IPS-NIHi7 (cell line): ENCODE results near the gene CST11.
"Not testable (repeated sequence)": the region's sequence is repeated elsewhere in the genome, so short reads cannot be mapped to it uniquely, and the experiment has no call there.

ENCODE experiments used
- DNase-seq: peaks from one replicate; pipeline ENCODE4 v3.0.0; 2012; ENCODE audit warnings: mixed read lengths; ENCODE audit errors: extremely low spot score

The CST11 gene, protein sequence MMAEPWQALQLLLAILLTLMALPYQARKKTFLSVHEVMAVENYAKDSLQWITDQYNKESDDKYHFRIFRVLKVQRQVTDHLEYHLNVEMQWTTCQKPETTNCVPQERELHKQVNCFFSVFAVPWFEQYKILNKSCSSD

DNA sequence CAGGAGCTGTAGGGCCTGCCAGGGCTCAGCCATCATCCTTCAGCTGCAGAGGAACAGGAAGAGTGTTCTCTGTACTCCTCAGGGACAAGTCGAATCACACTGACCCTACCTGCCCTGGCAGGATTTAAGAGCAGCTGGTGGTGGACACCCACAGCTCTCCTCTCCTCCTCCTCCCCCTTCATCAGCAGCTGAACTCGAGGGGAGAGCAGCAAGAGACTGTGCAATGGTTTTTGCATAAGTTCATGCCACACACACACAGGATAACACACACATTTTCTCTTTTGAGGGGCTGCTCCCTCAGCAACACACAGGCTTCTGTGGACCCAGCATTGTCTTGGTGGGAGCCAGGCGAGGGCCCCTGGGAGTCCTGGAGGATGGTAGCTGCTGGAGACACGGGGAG, at the start of gene CST11:
Gene CST11, minus strand, starts transcription at position 101 of the 400 bp plus-strand sequence. Its CDS starts 65 bp downstream, at position 36.
- no peak for DNase-seq

DNA sequence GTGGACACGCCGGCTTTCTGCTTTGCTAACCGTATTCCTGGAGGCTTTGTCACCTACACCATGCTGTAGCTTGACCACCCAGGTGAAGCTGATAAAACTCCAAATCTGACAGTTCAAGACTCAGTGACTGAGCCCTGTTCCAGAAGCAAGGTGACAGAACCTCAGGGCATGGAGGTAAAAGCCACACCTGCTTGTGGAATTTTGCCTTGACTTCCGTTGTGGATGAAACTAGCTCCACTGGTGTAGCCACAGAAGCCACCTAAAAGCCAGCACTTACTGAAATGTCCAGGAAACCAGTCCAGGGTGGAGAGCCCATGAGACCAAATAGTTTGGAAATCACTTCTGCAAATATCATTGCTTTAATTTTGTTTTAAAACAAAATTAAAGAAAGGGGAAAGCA, 49.2 kb upstream of the CST11 start:
- no peak for DNase-seq

DNA sequence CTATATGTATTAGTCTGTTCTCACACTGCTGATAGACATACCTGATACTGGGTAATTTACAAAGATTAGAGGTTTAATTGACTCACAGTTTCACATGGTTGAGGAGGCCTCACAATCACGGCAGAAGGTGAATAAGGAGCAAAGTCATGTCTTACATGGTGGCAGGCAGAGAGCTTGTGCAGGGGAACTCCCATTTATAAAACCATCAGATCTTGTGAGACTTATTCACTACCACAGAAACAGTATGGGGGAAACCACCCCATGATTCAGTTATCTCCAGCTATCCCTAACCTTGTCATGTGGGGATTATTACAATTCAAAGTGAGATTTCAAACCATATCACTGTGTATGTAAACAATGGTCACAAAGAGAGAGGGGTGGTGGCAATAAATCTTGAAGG, 44.9 kb upstream of the CST11 start:
- DNase-seq: no peak

DNA sequence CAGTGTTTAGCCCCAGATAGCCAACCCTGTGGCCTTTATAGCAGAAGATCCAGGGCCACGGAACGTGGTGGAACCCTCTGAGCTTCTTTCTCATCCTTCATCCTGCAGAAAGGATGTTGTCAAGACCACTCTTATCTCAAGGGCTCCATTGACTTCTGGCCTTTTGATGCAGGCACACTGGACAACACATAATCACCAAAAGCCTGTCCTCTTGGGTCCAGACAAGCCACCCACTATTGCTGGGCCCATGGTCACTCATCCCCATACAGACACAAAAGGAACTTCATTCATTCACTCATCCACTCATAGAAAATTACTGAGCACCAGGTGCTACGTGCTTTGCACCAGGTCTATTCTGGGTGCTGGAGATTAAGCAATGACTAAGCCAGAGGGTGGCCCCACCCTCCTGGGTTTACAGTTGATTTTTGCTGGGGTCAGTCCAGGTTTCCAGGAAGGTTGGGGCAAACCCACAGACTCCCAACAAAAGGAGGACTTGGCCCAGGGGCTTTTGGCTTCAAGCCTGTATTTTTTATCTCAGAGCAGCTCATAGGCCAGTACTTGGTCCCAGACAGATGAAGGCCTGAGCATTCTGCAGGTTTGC, 40.6 kb upstream of the CST11 start:
- DNase-seq: no peak

DNA sequence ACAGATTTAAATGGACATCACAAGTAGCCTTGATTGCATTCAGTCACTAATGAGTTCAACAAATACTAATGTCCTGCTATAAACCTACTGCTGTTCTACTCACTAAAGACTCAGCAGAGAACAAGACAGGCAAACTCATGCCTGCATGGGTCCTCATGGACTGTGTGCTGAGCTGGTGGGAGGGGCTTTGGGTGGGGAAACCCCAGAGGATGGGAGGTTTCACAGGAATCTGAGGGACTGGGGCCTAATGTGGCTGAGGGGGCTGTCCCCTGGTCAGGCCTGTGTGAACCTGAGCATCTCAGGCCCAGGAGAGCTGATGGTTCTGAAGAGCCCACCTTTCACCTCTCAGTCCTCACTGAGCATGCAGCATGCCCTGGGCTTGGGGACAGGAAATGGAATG, 39.6 kb upstream of the CST11 start:
- no peak for DNase-seq

DNA sequence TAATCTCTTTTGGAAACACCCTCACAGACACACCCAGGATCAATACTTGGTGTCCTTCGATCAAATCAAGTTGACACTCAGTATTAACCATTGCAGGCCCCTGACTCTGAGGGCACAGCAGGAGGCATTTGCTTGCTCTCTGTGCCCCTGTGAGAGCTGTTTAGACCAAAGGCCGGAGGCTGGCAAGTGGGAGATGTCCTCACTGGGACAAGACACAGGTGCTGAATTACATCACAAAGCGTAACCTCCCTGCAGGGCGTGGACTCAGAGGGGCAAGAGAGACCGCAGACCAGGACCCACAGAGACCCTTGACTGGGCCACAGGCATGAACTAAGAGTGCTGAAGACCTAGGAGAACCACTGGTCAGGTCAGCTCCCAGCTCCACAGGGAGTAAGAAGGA, 38.1 kb upstream of the CST11 start, which contains the start of gene CST8:
Gene CST8, plus strand, starts transcription at position 301 of the 400 bp plus-strand sequence. CDS start 551 bp downstream, outside the sequence.
- DNase-seq: no peak

DNA sequence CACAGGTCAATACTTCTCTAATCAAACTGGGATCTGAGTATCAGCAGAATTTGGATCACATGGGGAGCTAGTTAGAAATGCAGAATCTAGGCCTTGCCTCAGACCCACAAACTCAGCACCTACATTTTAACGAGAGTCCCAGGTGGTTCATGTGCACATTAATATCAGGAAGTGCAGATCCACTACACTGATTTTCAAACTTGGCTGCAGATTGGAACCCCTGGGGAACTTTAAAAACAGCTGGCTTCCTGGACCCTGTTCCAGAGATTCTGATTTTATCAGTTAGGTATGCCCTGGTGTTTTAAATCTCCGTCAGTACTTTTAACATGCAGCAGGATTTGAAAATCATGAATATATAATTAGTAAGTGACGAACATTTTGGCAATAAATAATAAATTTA, 36.3 kb upstream of the CST11 start:
- DNase-seq: no peak

DNA sequence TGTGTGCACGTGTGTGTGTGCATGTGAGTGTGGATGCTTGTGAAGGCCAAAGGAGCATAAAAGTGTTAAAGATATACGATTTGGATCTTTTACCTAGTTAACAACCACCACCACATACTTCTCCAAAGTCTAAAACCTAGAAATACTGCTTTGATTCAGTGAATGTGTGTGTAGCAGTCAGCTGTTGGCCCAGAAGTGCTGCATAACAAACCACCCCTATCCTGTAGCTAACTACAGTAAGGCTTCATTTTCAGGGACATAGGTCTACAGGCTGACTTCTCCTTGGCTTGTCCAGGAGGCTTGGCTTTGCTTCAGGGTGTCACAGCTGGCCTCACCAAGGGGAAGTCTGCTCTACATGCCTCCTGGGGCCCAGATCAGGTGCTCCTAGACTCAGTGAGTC, 35.8 kb upstream of the CST11 start:
- DNase-seq: no peak

DNA sequence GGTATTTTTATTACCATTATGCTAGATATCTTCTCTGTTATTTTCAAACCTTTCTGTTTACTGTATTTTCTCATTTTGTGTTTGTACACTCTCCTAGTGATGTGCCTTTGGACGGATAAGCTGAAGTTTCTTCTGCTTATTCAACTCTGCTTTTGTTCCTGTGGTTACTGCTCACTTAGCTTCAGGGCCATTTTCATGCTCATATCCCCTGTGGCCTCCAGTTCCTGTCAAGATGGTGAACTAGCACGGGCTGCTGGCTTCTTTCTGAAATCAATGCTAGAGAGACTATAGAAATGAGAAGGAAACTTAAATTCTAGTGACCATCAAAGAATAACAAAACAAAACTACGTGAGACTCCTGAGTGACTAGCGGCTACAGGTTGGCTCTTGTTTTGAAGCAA, 31.4 kb upstream of the CST11 start:
- no peak for DNase-seq

DNA sequence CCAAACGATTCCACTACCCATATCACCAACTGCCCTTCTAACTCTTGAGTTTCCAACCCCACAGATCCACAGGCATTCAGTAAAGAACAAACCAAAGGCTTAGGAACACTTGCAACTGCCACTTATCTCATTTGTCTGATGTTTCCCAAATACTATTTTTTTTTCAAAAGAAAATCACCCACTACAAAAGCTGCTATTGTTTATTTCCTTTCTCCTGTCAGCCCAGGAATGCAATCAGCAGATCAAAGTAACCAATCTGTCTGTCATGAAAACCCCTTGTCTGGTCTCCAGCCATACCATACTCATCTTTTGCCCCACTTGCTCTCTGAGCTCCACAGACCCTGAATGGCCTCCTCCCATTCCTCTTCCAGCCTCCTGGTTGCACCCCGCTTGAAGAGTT, 29.5 kb upstream of the CST11 start:
- no peak for DNase-seq

DNA sequence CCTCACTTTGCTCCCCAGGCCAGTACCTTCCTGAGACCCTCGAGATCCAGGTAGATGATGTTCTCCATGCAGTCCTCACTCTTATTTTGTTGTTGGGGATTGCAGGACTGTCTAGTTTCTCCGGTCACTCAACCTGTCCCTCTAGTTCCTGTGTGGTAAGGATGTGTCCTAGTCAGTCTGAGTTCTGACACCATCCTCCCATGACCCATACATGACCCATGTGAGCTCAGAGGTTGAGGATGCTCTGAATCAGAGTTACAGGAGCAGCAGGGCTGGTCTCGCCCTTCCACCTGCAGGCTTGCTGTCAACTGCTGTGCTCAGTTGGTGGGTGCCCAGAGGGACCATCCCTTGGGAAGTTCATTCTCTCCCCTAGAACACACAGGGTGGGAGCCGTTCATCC, 26.4 kb upstream of the CST11 start:
- no peak for DNase-seq

DNA sequence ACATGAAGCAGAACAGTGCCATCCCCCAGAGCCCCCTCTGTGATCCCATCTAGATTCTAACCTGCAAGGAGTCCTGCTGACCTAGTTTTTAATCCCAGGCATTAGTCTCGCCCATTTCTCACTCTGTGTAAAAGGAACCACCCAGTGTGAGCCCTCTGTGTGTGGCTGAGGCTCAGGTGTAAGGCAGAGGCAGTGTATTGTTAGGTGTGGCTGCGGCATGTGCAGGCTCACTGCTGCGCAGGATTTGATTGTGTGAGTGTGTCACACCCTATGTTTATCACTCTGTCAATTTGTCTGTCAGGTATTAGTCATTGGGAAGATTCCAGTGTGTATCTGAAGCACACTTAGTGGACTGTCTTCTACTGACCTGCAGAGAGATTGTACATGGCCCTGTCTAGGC, 24.5 kb upstream of the CST11 start:
- no peak for DNase-seq

DNA sequence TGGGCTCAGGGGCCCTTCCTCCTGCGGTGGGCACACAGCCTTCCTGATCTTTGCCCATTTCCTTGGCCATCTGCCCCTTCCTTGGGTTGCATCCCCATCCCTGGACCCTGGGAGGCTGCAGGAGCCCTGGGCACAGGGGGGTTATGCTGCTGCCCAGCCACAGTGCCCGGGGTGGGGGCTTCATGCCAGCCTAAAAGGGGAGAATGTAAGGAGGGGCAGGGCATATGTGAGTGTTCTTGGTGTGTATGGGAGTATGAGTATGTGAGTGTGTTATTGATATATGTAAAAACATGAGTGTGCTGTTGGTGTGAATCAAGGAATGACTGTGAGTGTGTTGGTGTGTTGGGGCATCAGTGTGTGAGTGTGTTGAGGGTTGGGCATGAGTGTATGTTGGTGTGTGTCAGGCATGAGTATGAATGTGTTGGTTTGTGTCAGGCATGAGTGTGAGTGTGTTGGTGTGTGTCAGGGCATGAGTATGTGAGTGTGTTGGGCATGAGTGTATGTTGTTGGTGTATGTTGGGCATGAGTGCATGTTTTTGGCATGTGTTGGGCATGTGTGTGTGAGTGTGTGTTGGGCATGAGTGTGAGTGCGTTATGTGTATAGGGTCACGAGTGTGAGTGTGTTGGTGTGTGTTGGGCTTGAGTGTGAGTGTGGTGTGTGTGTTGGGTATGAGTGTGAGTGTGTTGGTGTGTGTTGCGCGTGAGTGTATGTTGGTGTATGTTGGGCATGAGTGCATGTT, 23.5 kb upstream of the CST11 start:
- DNase-seq: no peak

DNA sequence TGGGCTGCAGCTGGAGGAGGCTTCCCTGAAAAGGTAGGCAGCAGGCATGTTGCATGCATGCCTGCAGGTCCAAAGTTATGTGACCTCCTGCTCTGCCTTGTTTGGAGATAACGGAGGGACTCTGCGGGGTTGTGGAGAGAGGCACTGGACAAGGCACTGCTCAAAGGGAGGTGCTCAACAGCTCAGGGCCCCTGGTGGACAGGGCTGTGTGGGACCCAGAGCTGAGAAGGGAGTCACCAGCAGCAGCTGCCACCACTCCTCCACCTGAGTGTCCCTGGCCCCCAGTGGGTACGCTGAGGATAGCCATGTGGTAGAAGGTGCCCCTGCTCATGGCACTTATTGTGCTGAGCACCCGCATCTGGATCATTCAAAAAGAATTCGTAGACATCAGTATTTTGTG, 22.7 kb upstream of the CST11 start:
- no peak for DNase-seq

DNA sequence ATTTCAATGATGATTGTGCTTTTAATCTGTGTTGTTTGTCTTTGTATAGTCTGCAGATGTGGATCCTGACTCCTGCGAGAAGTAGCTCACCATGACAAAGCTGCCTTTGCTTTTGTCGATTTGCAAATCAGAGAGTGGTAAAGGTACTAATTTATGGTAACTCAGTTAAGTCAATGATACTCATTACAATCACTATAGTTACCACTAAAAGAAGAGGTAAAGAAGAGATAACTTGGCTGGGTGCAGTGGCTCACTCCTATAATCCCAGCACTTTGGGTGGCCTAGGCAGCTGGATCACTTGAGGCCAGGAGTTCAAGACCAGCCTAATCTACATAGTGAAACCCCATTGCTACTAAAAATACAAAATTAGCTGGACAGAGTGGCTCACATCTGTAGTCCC, 20.6 kb upstream of the CST11 start:
- DNase-seq: not testable (repeated sequence)

DNA sequence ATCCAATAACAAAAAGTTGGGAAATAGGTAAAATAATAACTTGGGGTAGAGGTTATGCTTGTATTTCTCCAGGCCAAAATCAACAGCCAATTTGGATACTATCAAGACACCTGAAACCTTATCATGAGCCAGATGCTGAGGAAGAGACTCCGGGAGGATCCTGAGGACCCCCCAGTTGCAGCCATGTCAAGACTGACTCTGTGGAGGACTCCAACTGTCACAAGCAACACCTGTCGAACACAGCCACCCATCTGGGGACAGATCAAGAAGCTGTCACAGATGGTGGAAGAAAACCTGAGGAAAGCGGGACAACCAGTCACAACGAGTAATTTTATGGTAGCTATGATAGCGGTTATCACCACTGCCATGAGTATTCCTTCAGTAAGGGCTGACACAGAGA, 19.6 kb upstream of the CST11 start:
- DNase-seq: not testable (repeated sequence)

DNA sequence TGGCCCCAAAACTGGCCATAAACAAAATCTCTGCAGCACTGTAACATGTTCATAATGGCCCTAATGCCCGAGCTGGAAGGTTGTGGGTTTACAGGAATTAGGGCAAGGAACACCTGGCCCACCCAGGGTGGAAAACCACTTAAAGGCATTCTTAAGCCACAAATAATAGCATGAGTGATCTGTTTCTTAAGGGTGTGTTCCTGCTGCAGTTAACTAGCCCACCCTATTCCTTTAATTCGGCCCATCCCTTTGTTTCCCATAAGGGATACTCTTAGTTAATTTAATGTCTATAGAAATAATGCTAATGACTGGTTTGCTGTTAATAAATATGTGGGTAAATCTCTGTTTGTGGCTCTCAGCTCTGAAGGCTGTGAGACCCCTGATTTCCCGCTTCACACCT, 14.3 kb upstream of the CST11 start:
- DNase-seq: not testable (repeated sequence)

DNA sequence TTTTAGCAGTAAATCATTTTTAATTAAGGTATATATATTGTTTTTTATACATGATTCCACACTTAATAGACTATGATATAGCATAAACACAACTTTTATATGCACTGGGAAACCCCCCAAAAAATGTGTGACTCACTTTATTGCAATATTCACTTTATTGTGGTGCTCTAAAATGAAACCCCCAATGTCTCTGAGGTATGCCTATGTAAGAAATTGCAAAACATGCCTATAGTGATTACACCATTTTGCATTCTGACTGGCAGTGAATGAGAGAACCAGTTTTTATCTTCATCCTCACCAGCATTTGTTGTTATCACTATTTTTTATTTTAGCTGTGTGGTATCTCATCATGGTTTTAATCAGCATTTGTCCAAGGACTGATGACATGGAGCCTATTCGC, 8.5 kb upstream of the CST11 start:
- DNase-seq: no peak

DNA sequence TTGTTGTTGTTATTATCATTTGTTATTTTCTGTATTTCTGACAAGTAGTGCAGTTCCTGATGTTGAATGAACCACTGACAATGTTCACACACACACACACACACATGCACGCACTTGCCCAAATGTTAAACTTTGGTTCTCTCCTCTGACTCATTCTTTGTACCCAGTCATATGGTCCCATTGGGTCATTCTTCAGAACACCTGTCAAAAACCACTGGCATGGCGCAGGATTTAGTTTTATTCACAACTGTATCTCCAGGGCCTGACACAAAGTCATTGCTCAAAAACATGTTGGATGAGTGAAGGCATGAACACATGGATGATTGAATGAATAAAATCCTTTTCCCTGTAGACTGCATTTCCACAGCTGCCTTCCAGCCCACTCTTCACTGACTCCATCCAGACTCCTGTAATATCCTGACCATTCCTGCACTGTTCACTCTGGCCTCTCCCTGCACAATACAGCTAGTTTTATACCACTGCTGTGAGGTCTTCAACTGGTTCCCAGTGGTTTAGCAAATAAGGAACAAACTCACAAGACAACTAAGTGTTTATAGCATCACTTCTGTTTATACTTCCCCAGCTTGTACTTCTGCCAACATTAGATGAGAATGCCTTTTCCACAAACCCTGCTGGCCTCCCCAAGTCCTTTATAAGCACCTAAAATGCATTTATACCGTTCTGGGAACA, 6.9 kb upstream of the CST11 start:
- no peak for DNase-seq

DNA sequence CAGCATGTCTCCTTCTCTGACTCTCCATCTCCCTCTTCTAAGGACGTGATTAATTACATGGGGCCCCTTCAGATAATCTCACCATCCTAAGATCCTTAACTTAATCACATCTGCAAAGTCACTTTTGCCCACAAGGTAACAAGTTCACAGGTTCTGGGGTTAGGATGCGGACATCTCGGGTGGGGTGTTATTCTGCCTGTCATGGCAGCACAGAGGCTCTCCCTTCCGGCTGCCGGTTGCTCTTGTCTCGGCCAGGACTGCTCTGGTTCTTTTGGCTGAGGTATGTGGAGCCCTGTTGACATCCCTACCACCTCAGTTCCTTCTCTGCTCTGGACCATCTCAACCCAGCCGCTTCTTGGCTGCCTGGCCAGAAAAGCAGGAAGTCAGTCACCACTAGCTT, 4.2 kb upstream of the CST11 start:
- DNase-seq: no peak

DNA sequence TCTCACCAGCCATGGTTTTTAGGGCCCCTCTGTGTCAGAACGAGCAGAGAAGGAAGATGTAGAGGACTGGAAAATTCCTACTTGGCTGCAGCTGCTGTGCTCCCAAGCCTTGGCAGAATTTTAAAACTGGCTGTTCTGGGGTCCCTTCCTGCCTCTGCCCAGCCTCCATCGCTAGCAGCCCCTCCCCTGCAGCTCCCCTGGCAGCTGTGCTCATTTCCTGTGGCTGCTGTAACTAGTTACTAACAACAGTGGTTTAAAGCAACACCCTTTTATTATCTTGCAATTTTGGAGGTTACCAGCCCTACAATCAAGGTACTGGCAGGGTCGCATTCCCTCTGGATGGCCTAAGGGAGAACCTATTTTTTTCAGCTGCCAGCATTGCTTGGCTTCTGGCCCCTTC, 3.7 kb upstream of the CST11 start:
- DNase-seq: no peak

DNA sequence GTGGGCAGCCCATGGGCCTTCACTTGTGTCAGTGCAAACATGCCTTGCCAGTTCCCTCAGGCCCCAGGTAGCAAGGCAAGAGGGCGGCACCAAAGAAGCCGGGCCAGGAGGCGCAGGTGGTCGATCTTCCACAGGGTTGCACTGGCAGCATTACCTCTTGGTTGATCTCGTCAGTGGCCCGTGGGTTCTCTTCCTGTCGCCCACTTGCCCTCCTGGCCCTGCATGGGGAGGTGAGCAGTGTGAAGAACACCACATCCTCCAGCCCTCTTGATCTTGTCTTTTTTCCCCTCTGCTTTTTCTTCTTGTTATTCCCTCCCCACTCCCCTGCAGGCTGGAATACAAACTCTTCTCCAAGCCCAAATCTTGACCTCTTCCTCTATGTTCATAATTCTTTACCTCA, 3.0 kb upstream of the CST11 start:
- DNase-seq: no peak

DNA sequence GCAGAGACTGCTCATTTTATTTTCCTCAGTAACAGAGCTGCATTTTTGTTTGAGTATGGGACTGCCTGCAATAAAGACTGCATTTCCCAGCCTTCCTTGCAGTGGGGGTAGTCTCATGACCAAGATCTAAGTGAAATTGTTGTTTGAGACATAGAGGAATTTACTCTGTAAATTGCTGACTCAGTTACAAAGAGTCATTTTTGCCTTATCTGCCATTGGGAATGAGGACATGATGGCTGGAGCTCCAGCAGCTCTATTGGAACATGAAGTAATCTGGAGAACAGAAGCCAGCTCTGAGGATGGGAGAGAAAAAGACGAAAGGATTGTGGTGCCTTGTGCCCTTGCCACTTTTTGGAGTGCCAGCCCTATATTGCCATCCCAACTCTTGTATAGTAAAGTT, 2.1 kb upstream of the CST11 start:
- DNase-seq: no peak
